ENCODE results near the gene RAB7A.

GRCh38 chr3:128679338-128679737 is 46.6 kb upstream of the RAB7A start:
- TF ChIP-seq CTCF (IDR thresholded peaks at IDR 0.05) = no peak
- TF ChIP-seq ELK1 (IDR thresholded peaks at IDR 0.05; ENCODE audit: low read depth, low read length) = no peak
- TF ChIP-seq FOSL2 (IDR thresholded peaks at IDR 0.05) = no peak
- TF ChIP-seq FOSL2 (CRISPR knock-in tag; IDR thresholded peaks at IDR 0.05) = no peak
- no peak for TF ChIP-seq BHLHE40 (IDR thresholded peaks at IDR 0.05; ENCODE audit: low read depth, low read length)
- no peak for TF ChIP-seq RFX5 (IDR thresholded peaks at IDR 0.05)
- TF ChIP-seq NFE2L2 (conservative IDR thresholded peaks at IDR 0.05; ENCODE audit: low read length) = no peak
